GM18517 (cell line): ENCODE results near the gene HYDIN.
"Not testable (repeated sequence)": the region's sequence is repeated elsewhere in the genome, so short reads cannot be mapped to it uniquely, and the experiment has no call there.

ENCODE experiments used
- ATAC-seq: cut with Tn5 transposase; IDR thresholded peaks from one replicate; pipeline ENCODE4 v1.9.1; 2021; ENCODE audit warnings: mild to moderate bottlenecking, moderate library complexity; ENCODE audit not compliant: unreplicated experiment

HYDIN gene

DNA sequence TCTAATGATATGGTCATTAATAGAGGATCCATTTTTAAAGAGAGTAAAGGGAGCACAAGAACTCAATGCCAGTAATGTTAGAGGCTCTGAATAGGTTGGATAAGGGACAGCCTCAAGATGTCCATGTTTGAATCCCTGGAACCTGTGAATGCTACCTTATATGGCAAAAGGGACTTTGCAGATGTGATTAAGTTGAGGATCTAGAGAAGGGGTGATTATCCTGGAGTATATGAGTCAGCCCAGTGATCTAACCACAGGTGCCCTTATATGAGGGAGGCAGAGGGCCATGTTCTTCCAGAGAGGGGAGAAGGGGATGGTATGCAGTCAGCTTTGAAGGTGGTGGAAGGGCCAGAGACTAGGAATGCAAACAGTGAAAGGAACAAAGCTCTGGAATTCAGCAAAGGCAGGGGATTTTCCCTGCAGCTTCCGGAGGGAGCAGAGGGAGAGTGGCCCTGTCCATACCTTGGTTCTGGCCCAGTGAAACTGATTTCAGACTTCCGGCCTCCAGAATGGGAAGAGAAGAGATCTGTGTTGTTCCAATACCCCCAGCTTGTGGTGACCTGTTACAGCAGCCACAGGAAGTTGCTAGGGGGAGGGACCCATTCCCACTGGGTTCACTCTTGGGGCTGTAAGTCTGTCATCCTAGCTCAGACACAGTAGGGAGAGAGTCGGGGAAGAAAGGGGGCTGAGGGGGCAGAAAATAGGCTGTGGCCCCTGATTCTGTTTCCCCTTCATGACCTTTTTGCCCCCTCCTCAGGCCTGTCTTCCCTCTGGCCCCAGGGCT is 220.9 kb downstream of the HYDIN start:
- ATAC-seq = not testable (repeated sequence)

GRCh38 chr16:71006516-71006915 is 224.0 kb downstream of the HYDIN start:
- not testable (repeated sequence) for ATAC-seq

DNA sequence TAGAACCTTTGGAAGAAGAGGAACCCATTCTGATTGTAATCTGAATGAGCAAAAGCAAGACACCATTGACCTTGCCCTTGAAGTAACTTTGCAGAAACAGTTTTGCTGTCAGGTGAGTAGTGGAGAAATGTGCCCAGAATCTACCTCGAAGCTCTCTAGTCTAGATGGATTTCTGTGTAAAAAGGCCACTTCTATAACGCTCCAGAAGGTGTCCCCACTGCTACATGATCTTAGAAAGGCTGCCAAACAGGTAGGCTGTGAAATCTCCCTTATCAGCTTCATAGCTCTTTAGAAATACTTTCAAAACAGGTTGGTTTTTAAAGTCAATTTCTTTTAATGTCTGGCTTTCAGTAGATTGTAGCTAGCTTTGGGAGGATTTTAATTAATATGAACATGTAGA is 230.8 kb downstream of the HYDIN start:
- not testable (repeated sequence) for ATAC-seq

DNA sequence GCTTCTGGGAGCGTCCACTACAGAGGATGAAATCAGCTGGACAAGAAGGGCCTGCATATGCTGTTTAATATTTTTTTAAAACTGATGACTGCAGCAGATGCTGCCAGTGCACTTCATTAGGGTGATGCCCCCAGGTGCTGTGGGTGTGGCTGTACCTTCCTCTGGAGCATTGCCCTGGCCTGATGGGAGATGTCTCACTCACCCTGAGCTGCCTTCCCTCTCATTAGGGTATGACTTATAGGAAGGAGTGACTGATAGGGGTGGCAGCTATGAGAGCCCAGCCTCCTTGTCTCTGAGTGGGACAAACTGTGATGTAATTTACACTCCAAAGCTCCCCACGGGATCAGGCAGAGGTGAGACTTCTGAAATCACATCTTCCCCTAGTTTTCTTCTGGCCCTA is 234.7 kb downstream of the HYDIN start:
- not testable (repeated sequence) for ATAC-seq

- not testable (repeated sequence) for ATAC-seq
These were observed 238.0 kb downstream of the HYDIN start for GRCh38 chr16:70992511-70992910.

GRCh38 chr16:70987019-70987715 is 243.4 kb downstream of the HYDIN start:
- ATAC-seq = not testable (repeated sequence)

DNA sequence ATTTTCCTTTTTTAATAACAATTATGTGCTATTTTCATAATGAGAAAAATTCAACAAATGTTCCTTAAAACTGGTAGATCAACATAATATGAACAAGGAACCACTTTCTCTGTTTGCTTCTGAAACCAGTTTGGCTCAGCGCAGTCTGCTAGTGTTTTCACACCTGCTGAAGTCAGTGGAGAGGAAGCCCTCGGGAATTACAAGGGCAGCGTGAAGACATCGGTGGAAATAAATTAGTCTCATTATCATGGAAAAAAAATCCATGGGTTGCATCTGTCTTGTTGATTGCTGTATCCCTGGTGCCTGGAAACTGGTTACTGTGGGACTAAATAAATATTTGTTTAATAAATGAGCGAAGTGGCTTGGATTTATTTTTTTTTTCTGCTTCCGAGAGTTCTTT is 245.8 kb downstream of the HYDIN start:
- not testable (repeated sequence) for ATAC-seq

- not testable (repeated sequence) for ATAC-seq
These were observed 262.2 kb downstream of the HYDIN start for GRCh38 chr16:70968332-70968731.

GRCh38 chr16:70960169-70960568 is 270.4 kb downstream of the HYDIN start:
- ATAC-seq = not testable (repeated sequence)

- ATAC-seq = not testable (repeated sequence)
These were observed 275.6 kb downstream of the HYDIN start for GRCh38 chr16:70954922-70955321.

GRCh38 chr16:70953824-70954223 is 276.7 kb downstream of the HYDIN start:
- ATAC-seq = not testable (repeated sequence)

DNA sequence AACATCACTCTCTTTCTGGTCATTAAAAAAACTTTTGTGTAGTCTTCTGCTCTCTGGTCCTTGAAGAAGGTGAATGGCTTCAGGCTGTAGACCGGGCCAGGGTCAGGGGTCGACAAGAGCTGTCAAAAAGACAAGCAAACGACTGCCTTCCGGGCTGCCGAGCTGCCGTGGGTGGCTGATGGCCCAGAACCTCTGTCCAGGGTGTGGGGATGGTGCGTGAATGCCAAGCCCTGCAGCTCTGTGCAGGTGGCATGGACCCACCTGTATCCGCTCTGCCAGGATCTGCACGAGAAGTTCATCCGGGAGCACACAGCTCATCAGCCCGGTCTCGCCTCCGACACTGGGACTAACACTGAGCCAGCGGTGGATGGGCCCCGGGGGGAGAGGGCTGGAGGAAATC is 287.0 kb downstream of the HYDIN start:
- not testable (repeated sequence) for ATAC-seq

DNA sequence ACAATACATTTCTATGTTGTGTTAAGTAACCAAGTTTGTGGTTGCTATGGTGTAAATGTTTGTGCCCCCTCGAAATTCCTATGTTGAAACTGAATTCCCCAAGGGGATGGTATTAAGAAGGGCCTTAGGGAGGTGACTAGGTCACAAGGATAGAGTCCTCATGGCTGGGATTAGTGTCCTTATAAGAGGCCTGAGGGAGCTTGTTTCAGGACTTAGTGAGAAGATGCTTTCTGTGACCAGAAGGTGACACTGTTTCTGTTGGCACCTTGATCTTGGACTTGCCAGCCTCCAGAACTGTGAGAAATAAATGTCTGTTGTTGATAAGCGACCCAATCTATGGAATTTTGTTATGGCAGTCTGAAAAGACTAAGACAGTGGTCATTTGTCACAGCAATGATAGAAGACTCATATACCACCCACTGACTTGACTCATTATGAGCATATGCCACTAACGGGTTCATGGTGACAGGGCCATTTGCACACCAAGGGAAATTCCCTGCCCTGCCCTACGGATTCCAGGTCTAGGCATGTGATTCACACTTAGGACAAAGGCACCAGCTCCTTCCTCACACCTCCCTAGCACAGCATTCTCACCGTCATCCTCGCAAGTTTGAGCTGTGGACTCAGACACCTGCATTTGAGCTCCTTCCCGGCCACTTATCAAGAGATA is 290.7 kb downstream of the HYDIN start:
- not testable (repeated sequence) for ATAC-seq

GRCh38 chr16:70936781-70937525 is 293.6 kb downstream of the HYDIN start:
- ATAC-seq = not testable (repeated sequence)

GRCh38 chr16:70935325-70935724 is 295.2 kb downstream of the HYDIN start:
- ATAC-seq = not testable (repeated sequence)

- not testable (repeated sequence) for ATAC-seq
These were observed 296.8 kb downstream of the HYDIN start for GRCh38 chr16:70933746-70934145.

- ATAC-seq = not testable (repeated sequence)
These were observed 299.8 kb downstream of the HYDIN start for GRCh38 chr16:70930757-70931156.

- not testable (repeated sequence) for ATAC-seq
These were observed 308.4 kb downstream of the HYDIN start for GRCh38 chr16:70922164-70922563.

- ATAC-seq = not testable (repeated sequence)
These were observed 309.9 kb downstream of the HYDIN start for GRCh38 chr16:70920661-70921060.

GRCh38 chr16:70888208-70888607 is 342.3 kb downstream of the HYDIN start:
- not testable (repeated sequence) for ATAC-seq

- ATAC-seq = not testable (repeated sequence)
These were observed 345.9 kb downstream of the HYDIN start for GRCh38 chr16:70884652-70885051.
